GM21390 (cell line): Measurements from ENCODE around the gene CACNA1B.
"Not testable (repeated sequence)": the region's sequence is repeated elsewhere in the genome, so short reads cannot be mapped to it uniquely, and the experiment has no call there.

Experiments
- ATAC-seq: cut with Tn5 transposase; IDR thresholded peaks from one replicate; pipeline ENCODE4 v1.9.1; 2021; ENCODE audit not compliant: unreplicated experiment

CACNA1B gene

GRCh38 chr9:138069731-138070456 is 192.3 kb downstream of the CACNA1B start:
- no peak for ATAC-seq

GRCh38 chr9:138070815-138071214 is 193.2 kb downstream of the CACNA1B start:
- ATAC-seq = no peak

GRCh38 chr9:138071292-138071691 is 193.7 kb downstream of the CACNA1B start:
- ATAC-seq = no peak

- no peak for ATAC-seq
Measured at GRCh38 chr9:138071731-138072130, 194.1 kb downstream of the CACNA1B start.

- ATAC-seq = no peak
Measured at GRCh38 chr9:138072161-138072842, 194.7 kb downstream of the CACNA1B start.

- no peak for ATAC-seq
Measured at GRCh38 chr9:138072897-138073296, 195.3 kb downstream of the CACNA1B start.

GRCh38 chr9:138073408-138073807 is 195.8 kb downstream of the CACNA1B start:
- ATAC-seq = no peak

- no peak for ATAC-seq
Measured at GRCh38 chr9:138073808-138074207, 196.2 kb downstream of the CACNA1B start.

- ATAC-seq = no peak
Measured at GRCh38 chr9:138074516-138074915, 196.9 kb downstream of the CACNA1B start.

- no peak for ATAC-seq
Measured at GRCh38 chr9:138075496-138075895, 197.9 kb downstream of the CACNA1B start.

- no peak for ATAC-seq
Measured at GRCh38 chr9:138075961-138076649, 198.5 kb downstream of the CACNA1B start.

GRCh38 chr9:138076650-138077009 is 199.0 kb downstream of the CACNA1B start:
- no peak for ATAC-seq

GRCh38 chr9:138077126-138077525 is 199.5 kb downstream of the CACNA1B start:
- ATAC-seq = no peak

GRCh38 chr9:138077898-138078540 is 200.4 kb downstream of the CACNA1B start:
- no peak for ATAC-seq

- ATAC-seq = no peak
Measured at GRCh38 chr9:138078846-138079245, 201.3 kb downstream of the CACNA1B start.

- ATAC-seq = no peak
Measured at GRCh38 chr9:138080979-138081378, 203.4 kb downstream of the CACNA1B start.

- no peak for ATAC-seq
Measured at GRCh38 chr9:138082918-138083636, 205.5 kb downstream of the CACNA1B start.

GRCh38 chr9:138083873-138084272 is 206.3 kb downstream of the CACNA1B start:
- no peak for ATAC-seq

- no peak for ATAC-seq
Measured at GRCh38 chr9:138085568-138085967, 208.0 kb downstream of the CACNA1B start.

- not testable (repeated sequence) for ATAC-seq
Measured at GRCh38 chr9:138092057-138092456, 214.5 kb downstream of the CACNA1B start.

GRCh38 chr9:138094028-138094427 is 216.4 kb downstream of the CACNA1B start:
- ATAC-seq = no peak
